Measurements from ENCODE around the gene ALKBH1.
"Not testable (repeated sequence)": the region's sequence is repeated elsewhere in the genome, so short reads cannot be mapped to it uniquely, and the experiment has no call there.

ALKBH1 gene

DNA sequence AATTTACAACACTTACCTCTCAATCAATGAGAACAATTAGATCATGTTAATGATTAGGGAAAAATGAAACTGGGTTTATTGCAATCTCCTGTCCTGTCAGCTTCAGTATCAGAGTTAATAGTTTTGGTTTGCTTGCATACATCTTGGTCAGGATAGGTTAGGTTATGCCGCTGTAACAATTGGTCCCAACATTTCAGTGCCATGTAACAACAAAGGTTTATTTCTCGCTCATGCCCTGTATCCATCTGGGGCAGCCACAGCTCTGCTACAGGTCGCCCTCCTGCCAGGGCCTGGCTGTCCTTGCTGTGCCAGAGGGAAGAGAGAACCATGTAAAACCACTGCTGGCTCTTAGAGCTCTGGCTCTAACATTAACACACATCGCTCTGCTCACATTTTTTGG, 60.9 kb downstream of the ALKBH1 start:
- no peak for DNase-seq (ENCODE audit: low read depth)
- H3K4me3 ChIP-seq (ENCODE audit: control insufficient read depth, low read depth, low read length): no peak overlapping the region
- TF ChIP-seq, protein P1, sequence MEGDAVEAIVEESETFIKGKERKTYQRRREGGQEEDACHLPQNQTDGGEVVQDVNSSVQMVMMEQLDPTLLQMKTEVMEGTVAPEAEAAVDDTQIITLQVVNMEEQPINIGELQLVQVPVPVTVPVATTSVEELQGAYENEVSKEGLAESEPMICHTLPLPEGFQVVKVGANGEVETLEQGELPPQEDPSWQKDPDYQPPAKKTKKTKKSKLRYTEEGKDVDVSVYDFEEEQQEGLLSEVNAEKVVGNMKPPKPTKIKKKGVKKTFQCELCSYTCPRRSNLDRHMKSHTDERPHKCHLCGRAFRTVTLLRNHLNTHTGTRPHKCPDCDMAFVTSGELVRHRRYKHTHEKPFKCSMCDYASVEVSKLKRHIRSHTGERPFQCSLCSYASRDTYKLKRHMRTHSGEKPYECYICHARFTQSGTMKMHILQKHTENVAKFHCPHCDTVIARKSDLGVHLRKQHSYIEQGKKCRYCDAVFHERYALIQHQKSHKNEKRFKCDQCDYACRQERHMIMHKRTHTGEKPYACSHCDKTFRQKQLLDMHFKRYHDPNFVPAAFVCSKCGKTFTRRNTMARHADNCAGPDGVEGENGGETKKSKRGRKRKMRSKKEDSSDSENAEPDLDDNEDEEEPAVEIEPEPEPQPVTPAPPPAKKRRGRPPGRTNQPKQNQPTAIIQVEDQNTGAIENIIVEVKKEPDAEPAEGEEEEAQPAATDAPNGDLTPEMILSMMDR (IDR thresholded peaks at IDR 0.05; ENCODE audit: control insufficient read depth, insufficient read depth, low read depth, low read length, missing control alignments): no peak

DNA sequence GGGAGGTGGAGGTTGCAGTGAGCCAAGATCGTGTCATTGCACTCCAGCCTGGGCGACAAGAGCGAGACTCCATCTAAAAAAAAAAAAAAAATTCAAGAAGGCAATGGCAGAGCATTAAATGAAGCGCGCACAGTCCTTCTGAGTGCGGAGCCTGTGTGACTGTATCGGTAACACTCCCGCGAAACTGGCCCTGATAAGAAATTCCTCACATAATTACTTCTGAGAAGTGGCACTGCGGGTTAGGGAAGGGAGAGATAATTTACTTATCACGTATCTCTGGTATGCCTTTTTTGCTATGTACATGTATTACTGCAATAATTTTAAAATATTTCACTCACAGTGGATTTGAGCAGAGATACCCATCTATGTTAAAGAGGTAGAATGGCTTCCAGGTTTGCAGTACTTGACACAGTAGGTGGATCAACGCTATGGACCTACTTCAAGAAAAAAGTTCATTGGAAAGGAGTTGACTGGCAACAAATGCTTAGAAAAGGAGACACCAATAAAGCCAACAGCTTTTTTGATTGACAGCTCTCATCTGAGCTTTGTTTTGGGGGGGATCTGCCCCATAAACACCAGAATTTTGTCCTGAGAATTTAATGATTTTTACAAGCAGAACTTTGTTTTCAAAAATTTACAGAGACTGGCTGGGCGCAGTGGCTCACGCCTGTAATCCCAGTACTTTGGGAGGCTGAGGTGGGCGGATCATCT, 62.1 kb downstream of the ALKBH1 start:
- no peak for DNase-seq (ENCODE audit: low read depth)
- H3K4me3 ChIP-seq (ENCODE audit: control insufficient read depth, low read depth, low read length): no peak overlapping the region
- TF ChIP-seq, protein P1 (IDR thresholded peaks at IDR 0.05; ENCODE audit: control insufficient read depth, insufficient read depth, low read depth, low read length, missing control alignments): no peak

DNA sequence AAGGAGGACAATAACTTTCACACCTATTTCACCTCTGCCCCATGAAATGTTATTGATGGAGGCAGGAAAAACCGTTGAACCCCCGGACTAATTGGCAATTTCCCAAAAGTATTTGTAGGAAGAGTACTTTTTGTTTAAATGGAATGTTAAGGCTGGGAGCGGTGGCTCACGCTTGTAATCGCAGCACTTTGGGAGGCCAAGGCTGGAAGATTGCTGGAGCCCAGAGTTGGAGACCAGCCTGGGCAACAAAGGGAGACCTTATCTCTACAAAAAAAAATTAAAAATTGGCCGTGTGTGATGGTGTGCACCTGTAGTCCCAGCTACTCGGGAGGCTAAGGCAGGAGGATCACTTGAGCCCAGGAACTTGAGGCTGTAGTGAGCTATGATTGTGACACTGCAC, 65.4 kb downstream of the ALKBH1 start:
- DNase-seq (ENCODE audit: low read depth): no peak
- no peak overlapping the region for H3K4me3 ChIP-seq (ENCODE audit: control insufficient read depth, low read depth, low read length)
- TF ChIP-seq, protein P1 (IDR thresholded peaks at IDR 0.05; ENCODE audit: control insufficient read depth, insufficient read depth, low read depth, low read length, missing control alignments): no peak

DNA sequence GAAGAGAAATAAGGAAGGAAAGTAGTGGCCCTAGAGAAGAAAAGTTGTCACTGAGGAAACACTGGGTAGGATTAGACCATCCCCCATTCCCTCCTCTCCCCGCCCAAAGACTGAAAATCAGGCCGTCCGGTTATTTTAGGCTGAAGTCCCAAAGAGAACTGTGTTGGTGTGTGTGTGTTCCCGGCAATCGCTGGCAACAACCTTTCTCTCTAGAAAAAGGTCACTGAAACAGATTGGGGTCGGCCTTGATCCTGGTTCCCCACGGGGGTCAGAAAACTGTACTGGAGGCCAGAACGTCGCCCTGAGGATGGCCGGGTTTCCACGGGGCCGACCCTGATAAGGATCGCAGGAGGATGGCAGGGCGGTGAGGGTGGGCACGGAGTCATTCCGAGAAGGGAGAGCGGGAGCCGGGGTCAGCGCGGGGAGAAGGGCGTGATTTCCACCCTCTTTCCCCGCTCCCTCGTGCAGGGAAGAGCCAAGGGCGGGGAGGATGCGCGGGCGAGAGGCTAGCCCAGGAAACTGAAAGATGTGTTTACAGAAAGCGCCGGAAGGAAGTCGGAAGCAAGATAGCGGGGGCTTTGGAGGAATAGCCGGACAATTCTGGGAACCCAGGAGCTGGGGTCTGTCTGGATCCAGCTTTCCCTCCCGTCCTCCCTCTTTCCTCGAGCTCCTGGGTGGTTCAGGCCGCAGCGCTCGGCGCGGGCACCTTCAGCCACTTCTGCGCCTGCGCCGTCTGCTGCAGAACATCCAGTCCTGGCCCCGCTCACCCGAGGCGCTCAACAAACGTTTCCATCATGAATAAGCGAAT, 66.1 kb downstream of the ALKBH1 start:
- TF ChIP-seq, protein P1 (IDR thresholded peaks at IDR 0.05; ENCODE audit: control insufficient read depth, insufficient read depth, low read depth, low read length, missing control alignments): no peak
- H3K4me3 ChIP-seq (ENCODE audit: control insufficient read depth, low read depth, low read length): peak overlapping the region; percentile 16
- no peak for DNase-seq (ENCODE audit: low read depth)

DNA sequence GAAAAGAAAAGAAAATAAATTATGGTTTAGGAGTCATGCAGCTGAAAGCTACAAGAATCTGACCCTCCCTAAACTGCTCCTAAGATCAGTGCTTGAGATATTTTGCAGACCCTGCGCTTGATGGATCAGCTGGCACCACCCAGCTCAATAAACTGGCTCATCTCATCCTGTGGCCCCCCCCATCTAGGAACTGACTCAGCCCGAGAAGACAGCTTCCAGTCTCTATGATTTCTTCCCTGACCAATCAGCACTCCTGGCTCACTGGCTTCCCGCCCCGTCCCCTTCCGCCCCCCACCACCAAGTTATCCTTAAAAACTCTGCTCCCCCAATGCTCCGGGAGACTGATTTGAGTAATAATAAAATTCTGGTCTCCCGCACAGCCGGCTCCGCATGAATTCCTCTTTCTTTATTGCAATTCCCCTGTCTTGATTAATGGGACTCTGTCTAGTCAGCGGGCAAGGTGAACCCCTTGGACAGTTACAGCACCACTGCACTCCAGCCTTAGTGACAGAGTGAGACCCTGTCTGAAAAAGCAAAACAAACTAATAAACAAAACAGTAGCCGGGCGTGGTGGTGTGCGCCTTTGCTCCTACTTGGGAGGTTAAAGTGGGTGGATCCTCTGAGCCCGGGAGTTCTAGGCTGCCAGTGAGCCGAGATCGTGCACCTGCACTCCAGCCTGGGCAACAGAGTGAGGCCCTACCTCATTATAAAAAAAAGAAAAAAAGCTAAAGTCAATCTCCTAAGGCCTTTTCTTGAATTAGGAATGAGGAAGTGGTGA, 66.9 kb downstream of the ALKBH1 start:
- H3K4me3 ChIP-seq (ENCODE audit: control insufficient read depth, low read depth, low read length): no peak overlapping the region
- DNase-seq (ENCODE audit: low read depth): no peak
- TF ChIP-seq, protein P1 (IDR thresholded peaks at IDR 0.05; ENCODE audit: control insufficient read depth, insufficient read depth, low read depth, low read length, missing control alignments): no peak

DNA sequence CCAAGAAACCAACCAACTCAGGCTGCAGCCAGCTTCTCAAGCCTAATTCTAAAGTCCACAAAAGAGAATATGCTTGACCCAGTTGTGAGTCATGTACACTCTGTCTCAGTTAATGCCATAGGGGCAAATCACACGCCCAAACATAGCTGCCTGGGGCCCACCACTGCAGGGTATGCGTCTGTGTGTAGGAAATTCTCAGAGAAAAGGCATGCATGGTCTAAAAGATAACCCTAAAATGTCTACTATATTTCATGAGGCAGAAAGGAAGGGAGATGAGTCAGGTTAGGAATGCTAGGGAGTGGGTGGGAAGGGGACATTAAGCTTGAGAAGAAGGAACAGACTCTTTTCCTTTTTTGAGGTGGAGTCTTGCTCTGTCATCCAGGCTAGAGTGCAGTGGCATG, 69.1 kb downstream of the ALKBH1 start:
- TF ChIP-seq, protein P1 (IDR thresholded peaks at IDR 0.05; ENCODE audit: control insufficient read depth, insufficient read depth, low read depth, low read length, missing control alignments): no peak
- no peak overlapping the region for H3K4me3 ChIP-seq (ENCODE audit: control insufficient read depth, low read depth, low read length)
- DNase-seq (ENCODE audit: low read depth): peak; percentile 79

DNA sequence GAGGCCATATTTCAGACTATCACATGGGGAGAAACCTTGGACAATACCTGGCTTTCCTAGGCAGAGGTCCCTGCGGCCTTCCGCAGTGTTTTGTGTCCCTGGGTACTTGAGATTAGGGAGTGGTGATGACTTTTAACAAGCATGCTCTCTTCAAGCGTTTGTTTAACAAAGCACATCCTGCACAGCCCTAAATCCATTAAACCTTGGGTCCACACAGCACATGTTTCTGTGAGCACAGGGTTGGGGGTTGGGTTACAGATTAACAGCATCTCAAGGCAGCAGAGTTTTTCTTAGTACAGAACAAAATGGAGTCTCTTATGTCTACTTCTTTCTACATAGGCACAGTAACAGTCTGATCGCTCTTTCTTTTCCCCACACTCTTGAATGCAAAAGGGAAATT, 72.0 kb downstream of the ALKBH1 start:
- not testable (repeated sequence) for DNase-seq (ENCODE audit: low read depth); H3K4me3 ChIP-seq (ENCODE audit: control insufficient read depth, low read depth, low read length)

DNA sequence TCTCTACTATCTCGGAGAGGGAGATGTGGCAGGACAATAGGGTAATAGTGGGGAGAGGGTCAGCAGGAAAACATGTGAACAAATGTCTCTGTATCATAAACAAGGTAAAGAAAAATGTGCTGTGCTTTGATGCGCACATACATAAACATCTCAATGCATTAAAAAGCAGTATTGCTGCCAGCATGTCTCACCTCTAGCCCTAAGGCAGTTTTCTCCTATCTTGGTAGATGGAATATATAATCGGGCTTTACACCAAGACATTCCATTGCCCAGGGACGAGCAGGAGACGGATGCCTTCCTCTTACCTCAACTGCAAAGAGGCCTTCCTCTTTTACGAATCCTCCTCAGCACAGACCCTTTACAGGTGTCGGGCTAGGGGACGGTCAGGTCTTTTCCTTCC, 72.4 kb downstream of the ALKBH1 start:
- not testable (repeated sequence) for DNase-seq (ENCODE audit: low read depth); H3K4me3 ChIP-seq (ENCODE audit: control insufficient read depth, low read depth, low read length)
